Measurements from ENCODE around the gene PANX2.

Gene PANX2

DNA sequence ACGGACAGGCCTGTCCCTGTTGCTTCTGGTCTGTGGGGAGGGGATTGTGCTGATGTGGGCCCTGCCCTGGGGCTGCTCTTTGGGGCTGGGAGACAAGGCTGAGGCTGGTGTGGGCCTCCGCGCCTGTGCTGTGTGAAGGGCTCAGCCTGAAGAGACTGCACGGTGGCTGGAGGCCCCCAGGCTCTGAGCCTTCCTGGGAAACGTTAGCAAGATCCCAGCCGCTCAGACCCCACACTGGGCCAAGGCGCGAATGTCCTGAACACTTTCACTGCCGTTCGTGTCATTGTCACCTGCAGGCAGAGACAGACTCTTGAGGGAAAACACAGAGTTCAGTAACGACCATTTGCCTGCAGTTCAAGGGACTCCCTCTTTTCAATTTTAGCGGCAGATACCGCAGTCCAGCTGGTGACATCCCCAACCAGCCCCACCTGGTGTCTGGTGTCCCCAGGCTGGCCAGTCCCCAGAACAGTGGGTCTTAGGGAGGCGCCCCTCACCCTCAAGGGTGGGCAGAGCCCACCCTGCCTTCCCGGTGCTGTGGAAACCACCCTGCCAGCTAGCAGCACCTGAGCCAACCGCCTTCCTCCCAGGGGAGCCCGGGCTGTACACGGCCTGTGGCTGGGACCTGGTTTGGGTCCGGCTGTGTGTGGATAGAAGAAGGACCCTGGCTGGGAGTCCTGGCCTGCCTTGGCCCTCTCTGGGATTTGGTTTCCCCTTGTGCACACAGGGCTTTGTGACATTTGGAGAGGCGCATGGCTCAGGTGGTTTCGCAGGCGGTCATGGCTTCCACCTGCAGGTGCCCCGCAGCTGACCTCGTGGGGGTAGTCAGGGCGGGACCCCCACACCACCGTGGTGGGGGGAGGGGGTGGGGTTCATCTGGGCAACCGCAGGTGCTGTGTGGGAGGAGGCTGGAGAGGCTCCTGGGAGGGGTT, 5.7 kb downstream of the PANX2 start:
- H3K36me3 ChIP-seq: no peaks in the 10 kb centered on the region; the same call in 1 of the 2 replicates
- TF ChIP-seq, protein P1, sequence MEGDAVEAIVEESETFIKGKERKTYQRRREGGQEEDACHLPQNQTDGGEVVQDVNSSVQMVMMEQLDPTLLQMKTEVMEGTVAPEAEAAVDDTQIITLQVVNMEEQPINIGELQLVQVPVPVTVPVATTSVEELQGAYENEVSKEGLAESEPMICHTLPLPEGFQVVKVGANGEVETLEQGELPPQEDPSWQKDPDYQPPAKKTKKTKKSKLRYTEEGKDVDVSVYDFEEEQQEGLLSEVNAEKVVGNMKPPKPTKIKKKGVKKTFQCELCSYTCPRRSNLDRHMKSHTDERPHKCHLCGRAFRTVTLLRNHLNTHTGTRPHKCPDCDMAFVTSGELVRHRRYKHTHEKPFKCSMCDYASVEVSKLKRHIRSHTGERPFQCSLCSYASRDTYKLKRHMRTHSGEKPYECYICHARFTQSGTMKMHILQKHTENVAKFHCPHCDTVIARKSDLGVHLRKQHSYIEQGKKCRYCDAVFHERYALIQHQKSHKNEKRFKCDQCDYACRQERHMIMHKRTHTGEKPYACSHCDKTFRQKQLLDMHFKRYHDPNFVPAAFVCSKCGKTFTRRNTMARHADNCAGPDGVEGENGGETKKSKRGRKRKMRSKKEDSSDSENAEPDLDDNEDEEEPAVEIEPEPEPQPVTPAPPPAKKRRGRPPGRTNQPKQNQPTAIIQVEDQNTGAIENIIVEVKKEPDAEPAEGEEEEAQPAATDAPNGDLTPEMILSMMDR (IDR thresholded peaks at IDR 0.05; ENCODE audit: low read depth, low read length): no peak
- no peak overlapping the region for H3K4me3 ChIP-seq (ENCODE audit: low read depth, low read length)
- DNase-seq: no peak
- H3K27ac ChIP-seq: no peak overlapping the region
- H3K27me3 ChIP-seq (ENCODE audit: insufficient read depth, low read depth, severe bottlenecking): no peaks in the 10 kb centered on the region
- H3K9me3 ChIP-seq (ENCODE audit: severe bottlenecking): no peaks in the 10 kb centered on the region

- no peaks in the 10 kb centered on the region for H3K9me3 ChIP-seq (ENCODE audit: severe bottlenecking)
Measured at GRCh38 chr22:50176850-50177536, 6.5 kb downstream of the PANX2 start.

GRCh38 chr22:50177537-50178470, 7.3 kb downstream of the PANX2 start:
- H3K36me3 ChIP-seq: no peaks in the 10 kb centered on the region; the same call in 1 of the 2 replicates

More at GRCh38 chr22:50176850-50177536, 6.5 kb downstream of the PANX2 start:
- no peaks in the 10 kb centered on the region; the same call in 1 of the 2 replicates for H3K36me3 ChIP-seq
- no peak overlapping the region for H3K27ac ChIP-seq
- no peaks in the 10 kb centered on the region for H3K27me3 ChIP-seq (ENCODE audit: insufficient read depth, low read depth, severe bottlenecking)
- no peak overlapping the region for H3K4me3 ChIP-seq (ENCODE audit: low read depth, low read length)
- no peak for DNase-seq
- TF ChIP-seq, protein P1 (IDR thresholded peaks at IDR 0.05; ENCODE audit: low read depth, low read length): no peak

GRCh38 chr22:50178471-50178864, 7.9 kb downstream of the PANX2 start:
- H3K4me3 ChIP-seq (ENCODE audit: low read depth, low read length): no peak overlapping the region
- no peaks in the 10 kb centered on the region; the same call in 1 of the 2 replicates for H3K36me3 ChIP-seq
- no peak overlapping the region for H3K27ac ChIP-seq
- DNase-seq: no peak
- TF ChIP-seq, protein P1 (IDR thresholded peaks at IDR 0.05; ENCODE audit: low read depth, low read length): no peak
- H3K9me3 ChIP-seq (ENCODE audit: severe bottlenecking): no peaks in the 10 kb centered on the region
- no peaks in the 10 kb centered on the region for H3K27me3 ChIP-seq (ENCODE audit: insufficient read depth, low read depth, severe bottlenecking)

More at GRCh38 chr22:50177537-50178470, 7.3 kb downstream of the PANX2 start:
- H3K9me3 ChIP-seq (ENCODE audit: severe bottlenecking): no peaks in the 10 kb centered on the region
- no peak overlapping the region for H3K27ac ChIP-seq
- no peak for DNase-seq
- TF ChIP-seq, protein P1 (IDR thresholded peaks at IDR 0.05; ENCODE audit: low read depth, low read length): no peak
- no peaks in the 10 kb centered on the region for H3K27me3 ChIP-seq (ENCODE audit: insufficient read depth, low read depth, severe bottlenecking)
- no peak overlapping the region for H3K4me3 ChIP-seq (ENCODE audit: low read depth, low read length)

All from WERI-Rb-1 (cell line).